ENCODE measurements around the gene MRPL21. TPM values are rescaled to one million over a fixed set of nuclear protein-coding genes. Genes with fewer than 3 reads are reported as not detected.
A peak's percentile ranks its signal among the peaks of the same experiment; 100 is the strongest.

The MRPL21 gene
- total and polyA plus RNA-seq, 2 of the 8 experiments (the other 6 are each of a cell fraction or from before 2014, with no cell fraction given): 102 to 107 TPM

GRCh38 chr11:68845351-68846002 is 58.2 kb downstream of the MRPL21 start:
- H3K9ac ChIP-seq (replicated peaks in 1 of 4; ENCODE audit: extremely low read depth in 1 of 4, low read depth in 3 of 4, low read length in 3 of 4): no peak overlapping the region; a peak in 1 of 7 replicates
- no peaks in the 10 kb centered on the region for H3K36me3 ChIP-seq (ENCODE audit: control insufficient read depth in 2 of 4, insufficient read depth in 4 of 4, low read length in 3 of 4)
- H2BK12ac ChIP-seq (ENCODE audit: low read depth, low read length): peak overlapping the region; percentile 68; the same call in 1 of the 2 replicates
- TF ChIP-seq RBBP5 (IDR thresholded peaks at IDR 0.05; ENCODE audit: borderline replicate concordance, low read depth, low read length) (no peak), ZNF274 (IDR thresholded peaks at IDR 0.05; ENCODE audit: borderline replicate concordance, extremely low read depth, low read length) (no peak), CTCF (IDR thresholded peaks at IDR 0.05; ENCODE audit: control extremely low read depth in 1 of 3, insufficient read depth in 1 of 3, low read depth in 1 of 3, low read length in 3 of 3) (no peak), JUN (IDR thresholded peaks at IDR 0.05; ENCODE audit: low read depth, low read length) (no peak), SIRT6 (IDR thresholded peaks at IDR 0.05; ENCODE audit: low read length) (no peak), BACH1 (IDR thresholded peaks at IDR 0.05; ENCODE audit: low read length) (no peak), HDAC2 (IDR thresholded peaks at IDR 0.05; ENCODE audit: borderline replicate concordance in 1 of 2, low read depth in 2 of 2, low read length in 2 of 2) (no peak), RXRA (IDR thresholded peaks at IDR 0.05; ENCODE audit: insufficient read depth, low read depth, low read length) (no peak)
- H3K79me2 ChIP-seq (ENCODE audit: control insufficient read depth in 1 of 2, insufficient read depth in 2 of 2, low read length in 2 of 2): no peaks in the 10 kb centered on the region
- no peak overlapping the region for H2AFZ ChIP-seq (ENCODE audit: low read length)
- FAIRE-seq (no peak), DNase-seq (ENCODE audit: low read depth in 1 of 2, low spot score in 2 of 2) (no peak)
- peaks cover 3 to 8% (median 6%) of the 10 kb centered on the region in 4 experiments; a peak in 6 of 7 replicates for H3K4me1 ChIP-seq (replicated peaks in 1 of 4; ENCODE audit: control insufficient read depth in 3 of 4, insufficient read depth in 4 of 4, low read length in 3 of 4)
- H4K91ac ChIP-seq (replicated peaks; ENCODE audit: insufficient read length, low read length): no peak overlapping the region
- peaks cover 27 to 55% (median 47%) of the 10 kb centered on the region in 4 experiments for H3K27me3 ChIP-seq (replicated peaks in 1 of 4; ENCODE audit: control insufficient read depth in 3 of 4, extremely low read depth in 1 of 4, insufficient read depth in 3 of 4, low read length in 3 of 4)
- H2AK5ac ChIP-seq (ENCODE audit: low read depth, low read length): 0 out of 2 replicates have a peak overlapping the region, but pooled peaks have one; percentile 75
- no peak overlapping the region for H3K27ac ChIP-seq (ENCODE audit: low read depth, low read length)
- no peaks in the 10 kb centered on the region for H3K9me3 ChIP-seq (ENCODE audit: insufficient read depth in 2 of 2, low read depth in 1 of 2, low read length in 1 of 2)
- H4K5ac ChIP-seq (ENCODE audit: insufficient read length, low read depth, low read length): no peak overlapping the region
- peaks cover 0 to 4% of the 10 kb centered on the region in 2 experiments for H4K20me1 ChIP-seq (replicated peaks in 1 of 2; ENCODE audit: control insufficient read depth in 1 of 2, insufficient read depth in 2 of 2, low read length in 2 of 2)
- no peak overlapping the region for H4K8ac ChIP-seq (ENCODE audit: extremely low read depth, insufficient read depth, low read length)
- no peak overlapping the region for H3K4ac ChIP-seq (replicated peaks; ENCODE audit: insufficient read length, low read depth, low read length)
- H3K79me1 ChIP-seq (ENCODE audit: low read depth, low read length): no peaks in the 10 kb centered on the region
- peaks cover 16% of the 10 kb centered on the region; the same call in 1 of the 2 replicates for H3K23me2 ChIP-seq (ENCODE audit: low read depth, low read length)
- CTCF ChIA-PET (ENCODE audit: partially characterized antibody): interaction anchor here (0.7 to 3.4 kb wide), 5 partner anchors 9 to 243 kb away, joined by 3 to 11 read pairs (median 3); no protein-coding TSS in a partner anchor
- WGBS, 2 experiments (ENCODE audit: extremely low coverage in 1 of 2, insufficient coverage in 1 of 2, insufficient read length in 1 of 2, insufficient replicate concordance in 2 of 2, low coverage in 1 of 2, low lambda C conversion rate in 2 of 2, missing lambda C conversion rate in 1 of 2): 84% methylated on average over 18 of the region's 18 CpGs; no CpG with 5 or more reads in 1 of the 2 experiments
- no peak overlapping the region for H2BK15ac ChIP-seq (ENCODE audit: low read length)
- no peak overlapping the region for H3K18ac ChIP-seq (ENCODE audit: extremely low read depth, low read length)
- H2BK20ac ChIP-seq (ENCODE audit: low read length): no peak overlapping the region
- H3K14ac ChIP-seq (ENCODE audit: insufficient read length): no peak overlapping the region
- no peak overlapping the region for H3K56ac ChIP-seq (replicated peaks; ENCODE audit: insufficient read length, low read depth, low read length)
- H3K4me2 ChIP-seq (ENCODE audit: insufficient read depth in 1 of 2, low read depth in 2 of 2, low read length in 2 of 2): no peak overlapping the region
- H2BK120ac ChIP-seq (replicated peaks; ENCODE audit: low read depth, low read length): no peak overlapping the region
- POLR2A ChIA-PET (ENCODE audit: partially characterized antibody): interaction anchor here (2.2 kb wide), 1 partner anchor 9 kb away, joined by 10 read pairs; no protein-coding TSS in a partner anchor
- no peak overlapping the region for H3K23ac ChIP-seq (ENCODE audit: insufficient read length)
- no peak overlapping the region for H2BK5ac ChIP-seq (ENCODE audit: low read depth, low read length)
- H3K4me3 ChIP-seq (ENCODE audit: extremely low read depth in 1 of 4, insufficient read depth in 2 of 4, low read depth in 3 of 4, low read length in 4 of 4): no peak overlapping the region
